Hindlimb muscle (tissue), 1 donor: ENCODE measurements around the gene AIMP1. TPM values are rescaled to one million over a fixed set of nuclear protein-coding genes. Genes with fewer than 3 reads are reported as not detected.
"Not testable (repeated sequence)": the region's sequence is repeated elsewhere in the genome, so short reads cannot be mapped to it uniquely, and the experiment has no call there.

Experiments used
- DNase-seq: peaks from one replicate; pipeline ENCODE4 v3.0.0-alpha.2; 2013
- polyA plus RNA-seq: library from polyadenylated mRNA; unstranded; fragments of 120-200 nt; gene quantifications from one replicate; pipeline ENCODE4 v1.2.1, GENCODE V29; 2013; ENCODE audit not compliant: insufficient read length

The AIMP1 gene
- polyA plus RNA-seq, 1 donor, result 37.8 TPM

- DNase-seq, result no peak
Observed at GRCh38 chr4:106353786-106354185, 37.4 kb downstream of the AIMP1 start.

- DNase-seq, result peak; percentile 58
Observed at GRCh38 chr4:106355193-106355592, 38.8 kb downstream of the AIMP1 start.

GRCh38 chr4:106358899-106359298 is 42.5 kb downstream of the AIMP1 start:
- no peak for DNase-seq

- DNase-seq, result no peak
Observed at GRCh38 chr4:106362086-106362825, 45.9 kb downstream of the AIMP1 start.

GRCh38 chr4:106364282-106364681 is 47.9 kb downstream of the AIMP1 start:
- DNase-seq, result no peak

GRCh38 chr4:106365613-106366012 is 49.3 kb downstream of the AIMP1 start:
- peak; percentile 40 for DNase-seq

- DNase-seq, result no peak
Observed at GRCh38 chr4:106366026-106366425, 49.7 kb downstream of the AIMP1 start.

GRCh38 chr4:106367072-106367471 is 50.7 kb downstream of the AIMP1 start:
- DNase-seq, result no peak

- no peak for DNase-seq
Observed at GRCh38 chr4:106368678-106369077, 52.3 kb downstream of the AIMP1 start, which contains the start of gene GIMD1. GIMD1 (minus strand) TSS chr4:106368778; CDS start chr4:106367435, 1,343 bp downstream.

- peak; percentile 76 for DNase-seq
Observed at GRCh38 chr4:106369456-106370060, 53.2 kb downstream of the AIMP1 start.

- DNase-seq, result no peak
Observed at GRCh38 chr4:106370214-106370613, 53.9 kb downstream of the AIMP1 start.

GRCh38 chr4:106371161-106371560 is 54.8 kb downstream of the AIMP1 start:
- no peak for DNase-seq

GRCh38 chr4:106373026-106373425 is 56.7 kb downstream of the AIMP1 start:
- no peak for DNase-seq

- DNase-seq, result no peak
Observed at GRCh38 chr4:106380179-106380578, 63.8 kb downstream of the AIMP1 start.

- DNase-seq, result no peak
Observed at GRCh38 chr4:106384878-106385277, 68.5 kb downstream of the AIMP1 start.

- DNase-seq, result no peak
Observed at GRCh38 chr4:106385853-106386393, 69.6 kb downstream of the AIMP1 start.

- DNase-seq, result no peak
Observed at GRCh38 chr4:106395582-106395981, 79.2 kb downstream of the AIMP1 start.

GRCh38 chr4:106398898-106399297 is 82.5 kb downstream of the AIMP1 start:
- not testable (repeated sequence) for DNase-seq

Other genes with a start within 250 kb of the AIMP1 start
- 22.3 TPM for gene TBCK, start 341 bp upstream of the AIMP1 start, polyA plus RNA-seq
- gene GIMD1, start 52.2 kb downstream of the AIMP1 start, polyA plus RNA-seq, result not detected